Measurements from ENCODE around the gene SCT. TPM values are rescaled to one million over a fixed set of nuclear protein-coding genes. Genes with fewer than 3 reads are reported as not detected.
"Not testable (repeated sequence)": the region's sequence is repeated elsewhere in the genome, so short reads cannot be mapped to it uniquely, and the experiment has no call there.

SCT gene
- total RNA-seq, 1 donor from 2014 or later, result not detected

DNA sequence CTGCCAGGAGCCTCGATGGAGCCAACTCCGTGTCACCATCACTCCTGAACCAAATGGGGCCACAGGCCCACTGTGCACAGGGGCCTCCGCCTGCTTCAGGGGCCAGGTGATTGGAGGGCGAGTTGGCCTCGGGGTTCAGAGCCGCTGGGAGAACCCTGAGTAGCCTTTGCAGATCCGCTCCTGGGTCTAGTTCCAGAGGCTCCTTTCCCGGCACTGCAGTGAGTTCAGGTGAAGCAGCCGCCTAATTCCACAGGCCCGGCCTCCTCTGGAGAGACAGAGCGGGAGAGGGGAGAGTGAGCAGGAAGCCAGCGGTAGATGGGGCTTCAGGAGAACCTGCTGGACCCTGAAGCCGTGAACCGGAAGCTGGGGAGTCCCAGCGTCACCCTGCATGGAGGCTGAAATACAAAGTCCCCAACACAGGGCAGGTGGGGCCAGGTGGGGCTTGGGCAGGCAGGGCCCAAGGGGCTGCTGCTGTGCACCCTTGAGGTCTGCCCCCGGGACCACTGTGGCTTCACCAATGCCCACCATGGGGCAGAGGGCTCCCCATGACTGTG is 32.6 kb upstream of the SCT start:
- no peak for DNase-seq (ENCODE audit: extremely low spot score in 2 of 2)
- H3K4me1 ChIP-seq, result peaks cover 4% of the 10 kb centered on the region
- intact Hi-C loops (cut with DNase I), result loop anchor here (5.0 kb wide), 1 partner anchor 68 kb away; no protein-coding TSS in a partner anchor
- TF ChIP-seq POLR2AphosphoS5 (IDR thresholded peaks at IDR 0.05; ENCODE audit: insufficient read depth in 1 of 2, low read depth in 1 of 2) (no peak), POLR2A (IDR thresholded peaks at IDR 0.05) (no peak)
- TF ChIP-seq, protein P1, sequence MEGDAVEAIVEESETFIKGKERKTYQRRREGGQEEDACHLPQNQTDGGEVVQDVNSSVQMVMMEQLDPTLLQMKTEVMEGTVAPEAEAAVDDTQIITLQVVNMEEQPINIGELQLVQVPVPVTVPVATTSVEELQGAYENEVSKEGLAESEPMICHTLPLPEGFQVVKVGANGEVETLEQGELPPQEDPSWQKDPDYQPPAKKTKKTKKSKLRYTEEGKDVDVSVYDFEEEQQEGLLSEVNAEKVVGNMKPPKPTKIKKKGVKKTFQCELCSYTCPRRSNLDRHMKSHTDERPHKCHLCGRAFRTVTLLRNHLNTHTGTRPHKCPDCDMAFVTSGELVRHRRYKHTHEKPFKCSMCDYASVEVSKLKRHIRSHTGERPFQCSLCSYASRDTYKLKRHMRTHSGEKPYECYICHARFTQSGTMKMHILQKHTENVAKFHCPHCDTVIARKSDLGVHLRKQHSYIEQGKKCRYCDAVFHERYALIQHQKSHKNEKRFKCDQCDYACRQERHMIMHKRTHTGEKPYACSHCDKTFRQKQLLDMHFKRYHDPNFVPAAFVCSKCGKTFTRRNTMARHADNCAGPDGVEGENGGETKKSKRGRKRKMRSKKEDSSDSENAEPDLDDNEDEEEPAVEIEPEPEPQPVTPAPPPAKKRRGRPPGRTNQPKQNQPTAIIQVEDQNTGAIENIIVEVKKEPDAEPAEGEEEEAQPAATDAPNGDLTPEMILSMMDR (IDR thresholded peaks at IDR 0.05), result no peak
- no peak overlapping the region for H3K27ac ChIP-seq
- H3K4me3 ChIP-seq, result no peak overlapping the region
- peaks cover 0 to 4% of the 10 kb centered on the region in 2 donors for H3K36me3 ChIP-seq
- no peaks in the 10 kb centered on the region for H3K9me3 ChIP-seq
- H3K27me3 ChIP-seq, result no peaks in the 10 kb centered on the region

DNA sequence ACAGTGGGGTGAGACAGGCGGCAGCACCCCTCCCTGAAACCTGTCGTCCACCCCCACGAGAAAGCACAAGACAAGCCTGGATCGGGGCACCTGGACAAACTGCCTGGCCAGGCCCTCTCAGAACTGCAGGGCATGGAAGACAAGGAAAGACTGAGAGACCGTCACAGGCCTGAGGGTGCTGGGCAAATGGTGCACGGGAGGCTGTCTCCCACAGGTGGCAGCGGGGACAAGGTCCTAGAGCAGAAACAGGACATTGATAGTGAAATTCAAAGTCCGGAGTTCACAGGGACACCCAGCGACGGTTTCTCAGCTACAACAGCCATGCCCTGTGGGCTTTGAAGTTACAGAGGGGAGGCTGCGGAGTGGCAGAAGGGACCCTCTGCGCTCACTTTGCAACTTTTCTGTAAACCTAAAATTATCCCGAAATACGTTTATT is 30.7 kb upstream of the SCT start:
- Histone ChIP-seq H3K27ac (no peak overlapping the region), H3K4me3 (no peak overlapping the region), H3K27me3 (no peaks in the 10 kb centered on the region), H3K36me3 (peaks cover 0 to 4% of the 10 kb centered on the region in 2 donors), H3K4me1 (peaks cover 4% of the 10 kb centered on the region), H3K9me3 (no peaks in the 10 kb centered on the region)
- DNase-seq (ENCODE audit: extremely low spot score in 2 of 2), result no peak
- intact Hi-C loops (cut with DNase I), result no loop called here
- TF ChIP-seq POLR2A (IDR thresholded peaks at IDR 0.05), result no peak
- no peak for TF ChIP-seq POLR2AphosphoS5 (IDR thresholded peaks at IDR 0.05; ENCODE audit: insufficient read depth in 1 of 2, low read depth in 1 of 2)
- TF ChIP-seq, protein P1 (IDR thresholded peaks at IDR 0.05), result no peak

GRCh38 chr11:656866-657265 is 29.9 kb upstream of the SCT start:
- intact Hi-C loops (cut with DNase I), result no loop called here
- no peaks in the 10 kb centered on the region for H3K9me3 ChIP-seq
- DNase-seq (ENCODE audit: extremely low spot score in 2 of 2), result no peak
- peaks cover 4% of the 10 kb centered on the region for H3K4me1 ChIP-seq
- H3K27me3 ChIP-seq, result no peaks in the 10 kb centered on the region
- H3K4me3 ChIP-seq, result no peak overlapping the region
- TF ChIP-seq POLR2A (IDR thresholded peaks at IDR 0.05) (no peak), POLR2AphosphoS5 (IDR thresholded peaks at IDR 0.05; ENCODE audit: insufficient read depth in 1 of 2, low read depth in 1 of 2) (no peak)
- TF ChIP-seq, protein P1 (IDR thresholded peaks at IDR 0.05), result no peak
- no peak overlapping the region for H3K27ac ChIP-seq
- peaks cover 0 to 4% of the 10 kb centered on the region in 2 donors for H3K36me3 ChIP-seq

GRCh38 chr11:656426-656825 is 29.4 kb upstream of the SCT start:
- H3K27me3 ChIP-seq, result no peaks in the 10 kb centered on the region
- no peak for TF ChIP-seq POLR2A (IDR thresholded peaks at IDR 0.05)
- TF ChIP-seq, protein P1 (IDR thresholded peaks at IDR 0.05), result no peak
- TF ChIP-seq POLR2AphosphoS5 (IDR thresholded peaks at IDR 0.05; ENCODE audit: insufficient read depth in 1 of 2, low read depth in 1 of 2), result no peak
- no peak for DNase-seq (ENCODE audit: extremely low spot score in 2 of 2)
- peaks cover 4% of the 10 kb centered on the region for H3K4me1 ChIP-seq
- H3K27ac ChIP-seq, result no peak overlapping the region
- H3K36me3 ChIP-seq, result peaks cover 0 to 4% of the 10 kb centered on the region in 2 donors
- H3K9me3 ChIP-seq, result no peaks in the 10 kb centered on the region
- intact Hi-C loops (cut with DNase I), result no loop called here
- H3K4me3 ChIP-seq, result no peak overlapping the region

DNA sequence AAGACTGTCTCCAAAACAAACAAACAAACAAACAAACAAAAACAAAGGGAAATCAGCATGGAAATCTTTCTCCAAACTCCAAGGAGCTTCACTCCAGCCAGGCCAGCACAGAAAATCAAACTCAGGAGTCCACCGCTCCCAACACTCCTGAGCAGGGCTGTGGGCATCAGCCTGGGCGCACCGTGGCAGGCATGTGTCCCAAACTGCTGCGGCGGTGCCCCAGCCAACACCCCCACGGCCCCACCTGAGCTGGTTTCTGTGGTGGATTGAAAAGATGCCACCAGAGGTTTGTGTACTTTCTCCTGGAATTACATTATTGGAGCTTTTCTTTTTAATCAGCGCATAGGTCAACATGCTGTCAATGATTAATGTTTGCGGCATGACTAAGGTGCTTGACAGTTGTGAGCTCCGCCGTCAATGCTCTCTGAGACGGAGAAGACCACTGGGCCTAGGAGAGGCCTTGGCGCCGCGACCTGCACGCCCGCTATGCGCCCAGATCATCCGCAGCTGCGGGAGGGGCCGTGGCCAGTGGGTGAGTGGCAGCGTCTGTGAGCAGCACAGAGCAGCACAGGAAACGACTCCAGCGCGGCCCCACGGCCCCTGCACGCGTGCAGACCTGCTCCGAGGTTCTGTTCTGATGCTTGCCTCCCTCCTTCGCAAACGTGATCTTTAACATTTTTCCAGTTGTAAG is 28.2 kb upstream of the SCT start:
- intact Hi-C loops (cut with DNase I), result no loop called here
- Histone ChIP-seq H3K27me3 (no peaks in the 10 kb centered on the region), H3K9me3 (no peaks in the 10 kb centered on the region), H3K4me1 (peaks cover 4% of the 10 kb centered on the region), H3K36me3 (peaks cover 0 to 15% of the 10 kb centered on the region in 2 donors), H3K27ac (no peak overlapping the region), H3K4me3 (no peak overlapping the region)
- no peak for TF ChIP-seq POLR2A (IDR thresholded peaks at IDR 0.05)
- no peak for DNase-seq (ENCODE audit: extremely low spot score in 2 of 2)

- H3K4me1 ChIP-seq; H3K9me3 ChIP-seq; intact Hi-C loops (cut with DNase I); H3K4me3 ChIP-seq; H3K27me3 ChIP-seq; DNase-seq (ENCODE audit: extremely low spot score in 2 of 2); H3K27ac ChIP-seq: not testable (repeated sequence)
- H3K36me3 ChIP-seq, result peaks cover 0 to 13% of the 10 kb centered on the region in 2 donors
Observed at GRCh38 chr11:654444-654843, 27.5 kb upstream of the SCT start.
